HG03095 (cell line): Measurements from ENCODE around the gene HIP1.
"Not testable (repeated sequence)": the region's sequence is repeated elsewhere in the genome, so short reads cannot be mapped to it uniquely, and the experiment has no call there.

Experiments used
- ATAC-seq: cut with Tn5 transposase; IDR thresholded peaks from one replicate; pipeline ENCODE4 v1.9.1; 2021; ENCODE audit warnings: moderate library complexity; ENCODE audit not compliant: unreplicated experiment

The HIP1 gene

GRCh38 chr7:75619636-75620035 is 119.1 kb downstream of the HIP1 start:
- no peak for ATAC-seq

- no peak for ATAC-seq
Measured at GRCh38 chr7:75617634-75618234, 121.0 kb downstream of the HIP1 start.

- ATAC-seq, result no peak
Measured at GRCh38 chr7:75616421-75617167, 122.1 kb downstream of the HIP1 start.

GRCh38 chr7:75614401-75614800 is 124.3 kb downstream of the HIP1 start:
- ATAC-seq, result no peak

GRCh38 chr7:75613351-75613750 is 125.4 kb downstream of the HIP1 start:
- ATAC-seq, result no peak

- ATAC-seq, result no peak
Measured at GRCh38 chr7:75611557-75612178, 127.1 kb downstream of the HIP1 start.

GRCh38 chr7:75609416-75609815 is 129.3 kb downstream of the HIP1 start:
- ATAC-seq, result not testable (repeated sequence)

GRCh38 chr7:75608451-75609122 is 130.2 kb downstream of the HIP1 start:
- ATAC-seq, result no peak

- no peak for ATAC-seq
Measured at GRCh38 chr7:75604408-75604807, 134.3 kb downstream of the HIP1 start.

GRCh38 chr7:75602831-75603230 is 135.9 kb downstream of the HIP1 start:
- ATAC-seq, result not testable (repeated sequence)

GRCh38 chr7:75601539-75601938 is 137.2 kb downstream of the HIP1 start:
- no peak for ATAC-seq

GRCh38 chr7:75600748-75601147 is 138.0 kb downstream of the HIP1 start:
- not testable (repeated sequence) for ATAC-seq

GRCh38 chr7:75599244-75599781 is 139.4 kb downstream of the HIP1 start:
- no peak for ATAC-seq

GRCh38 chr7:75596727-75597614 is 141.8 kb downstream of the HIP1 start:
- ATAC-seq, result no peak

- ATAC-seq, result no peak
Measured at GRCh38 chr7:75595766-75596165, 143.0 kb downstream of the HIP1 start.

- ATAC-seq, result not testable (repeated sequence)
Measured at GRCh38 chr7:75593500-75594184, 145.1 kb downstream of the HIP1 start.

- ATAC-seq, result no peak
Measured at GRCh38 chr7:75591467-75592255, 147.1 kb downstream of the HIP1 start.

GRCh38 chr7:75590373-75591005 is 148.3 kb downstream of the HIP1 start:
- no peak for ATAC-seq
